Ammon's horn (tissue), 1 donor: ENCODE measurements around the gene GLOD4.
"Not testable (repeated sequence)": the region's sequence is repeated elsewhere in the genome, so short reads cannot be mapped to it uniquely, and the experiment has no call there.

ENCODE experiments used
- DNase-seq: peaks from one replicate; pipeline ENCODE4 v3.0.0-alpha.2; 2016; ENCODE audit warnings: low spot score

The GLOD4 gene

DNA sequence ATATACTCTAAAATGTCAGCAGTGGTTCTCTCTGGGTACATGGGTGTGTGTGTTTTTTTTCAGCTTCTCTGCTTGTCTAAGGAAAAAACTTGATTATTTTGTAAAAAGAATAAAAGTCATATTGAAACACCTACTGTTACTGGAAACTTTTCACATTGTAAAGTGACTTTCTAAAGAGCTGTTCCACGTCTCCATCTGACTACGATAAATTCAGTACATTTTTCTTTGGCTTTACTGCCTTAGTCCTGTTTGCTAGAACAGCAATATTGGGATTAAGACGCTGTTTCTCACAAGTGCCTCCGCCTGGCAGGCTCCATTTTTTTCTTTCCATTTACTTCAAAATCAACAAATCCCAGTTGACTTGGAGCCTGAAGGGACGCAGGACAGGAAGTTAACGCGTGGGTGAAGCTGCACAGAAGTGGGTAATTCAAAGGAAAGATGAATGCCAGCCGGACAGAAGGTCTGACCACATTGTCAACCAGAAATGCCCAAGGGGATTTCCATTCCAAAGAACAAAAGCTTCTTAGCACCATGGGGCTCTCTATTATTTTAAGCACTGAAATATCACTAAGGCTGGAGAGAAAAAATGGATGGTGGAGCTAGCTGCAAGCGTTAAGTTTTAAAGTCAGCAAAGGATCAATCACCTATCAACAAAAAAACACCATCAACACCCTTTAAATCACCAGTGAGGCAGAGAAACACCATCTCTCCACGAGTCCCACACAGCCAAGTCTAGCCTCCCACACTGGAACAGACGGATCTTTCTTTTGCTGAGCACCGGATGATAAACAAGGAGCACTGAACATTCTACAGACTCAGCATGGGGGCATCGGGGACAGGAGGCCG lies 8.4 kb downstream of the GLOD4 start:
- no peak for DNase-seq

DNA sequence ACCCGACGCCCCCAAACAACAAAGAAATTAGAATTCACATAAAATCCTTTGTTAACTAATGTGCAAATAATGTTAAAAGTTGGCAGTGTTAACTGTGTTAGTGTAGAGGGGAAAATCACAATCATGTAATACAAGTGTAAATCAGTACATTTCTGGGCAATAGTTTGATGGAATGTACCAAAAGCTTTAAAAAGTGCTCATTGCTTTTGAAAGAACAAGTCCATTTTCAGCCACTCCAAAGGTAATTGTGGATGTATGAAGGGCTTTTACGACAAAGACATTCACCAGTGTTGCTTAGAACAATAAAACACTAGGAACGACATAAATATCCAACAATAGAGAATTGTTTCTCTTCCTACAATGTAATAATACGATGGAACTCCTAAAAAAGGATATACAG lies 9.1 kb downstream of the GLOD4 start:
- DNase-seq, result no peak

DNA sequence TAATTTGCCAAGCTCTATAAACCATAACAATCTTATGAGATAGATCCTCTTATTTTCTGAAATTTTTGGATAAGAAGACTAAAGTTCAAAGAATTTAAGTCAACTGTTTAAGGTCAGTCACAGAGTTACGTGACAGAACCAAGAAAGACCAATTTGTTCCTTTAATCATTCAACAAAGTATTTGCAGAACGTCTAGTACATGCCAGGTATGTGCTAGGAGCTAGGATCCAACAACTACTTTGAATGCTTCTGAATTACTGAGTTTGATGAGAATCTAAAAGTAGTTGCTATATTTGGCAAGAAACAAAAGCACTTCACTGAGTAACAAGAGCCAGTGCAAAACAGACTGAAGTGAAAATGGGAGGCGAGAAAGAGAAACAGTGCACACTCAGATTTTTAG lies 15.0 kb downstream of the GLOD4 start:
- no peak for DNase-seq

DNA sequence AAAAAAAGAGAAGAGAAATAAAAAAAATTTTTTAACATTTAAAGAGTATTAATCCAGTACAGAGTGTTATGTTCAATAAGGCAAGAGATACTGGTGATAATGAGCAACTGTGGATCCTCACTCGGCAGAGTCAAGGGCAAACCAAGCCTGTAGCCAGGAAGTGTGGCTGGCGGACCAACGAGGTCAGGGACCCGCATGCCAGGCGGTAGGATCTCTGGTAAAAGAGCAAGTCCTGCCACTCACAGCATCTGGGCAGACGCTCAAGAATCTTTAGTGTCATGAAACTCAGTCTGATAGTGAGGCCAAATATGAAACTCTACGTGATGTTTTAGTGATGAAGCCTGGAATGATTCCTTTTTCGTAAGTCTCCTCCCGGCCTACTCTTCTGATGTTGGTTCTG lies 21.7 kb downstream of the GLOD4 start:
- DNase-seq, result no peak

DNA sequence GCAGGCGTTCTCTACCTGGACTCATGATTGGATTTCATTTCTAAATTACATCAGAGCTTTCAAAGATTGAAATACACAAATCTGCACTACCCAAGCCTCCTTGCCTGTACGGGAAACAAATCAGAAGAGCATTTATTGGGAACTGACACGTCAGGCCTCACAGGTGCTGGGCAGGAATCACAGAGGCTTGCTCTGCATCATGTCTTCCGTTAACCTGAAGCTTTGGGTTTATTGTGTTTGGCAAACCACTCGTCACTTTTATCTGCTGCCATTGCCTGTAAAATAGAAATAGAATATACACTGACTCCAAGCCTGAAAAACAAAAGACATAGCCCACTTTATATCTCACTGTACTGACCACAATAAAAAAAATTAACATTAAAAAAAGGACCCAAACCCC lies 22.1 kb downstream of the GLOD4 start:
- DNase-seq, result no peak

DNA sequence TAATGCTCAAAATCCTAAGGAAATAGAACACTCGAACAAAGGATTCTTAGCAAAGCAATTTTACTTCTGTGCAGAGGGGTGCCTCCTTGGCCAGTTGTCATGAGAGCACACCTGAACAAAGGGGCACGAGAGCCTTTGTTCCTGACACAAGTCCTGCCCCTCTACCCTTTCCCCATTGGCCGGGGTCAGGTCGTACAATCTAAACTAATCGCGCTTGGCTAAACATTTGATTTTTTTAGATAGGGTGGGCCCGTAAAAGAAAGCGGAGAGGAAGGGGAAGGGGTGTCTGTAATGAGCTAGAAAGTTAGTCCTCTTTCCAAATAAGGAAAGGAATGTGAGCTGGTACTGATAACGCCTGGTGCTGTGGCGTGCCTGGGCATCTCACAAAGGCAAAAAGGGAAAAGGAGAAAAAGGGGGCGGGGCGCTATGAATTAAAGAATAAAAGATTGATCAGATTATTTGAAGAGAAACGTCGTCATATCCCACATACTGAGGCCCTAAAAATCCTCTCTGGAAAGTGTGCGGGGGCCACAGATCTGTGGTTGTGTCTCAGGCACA lies 26.0 kb downstream of the GLOD4 start:
- not testable (repeated sequence) for DNase-seq

DNA sequence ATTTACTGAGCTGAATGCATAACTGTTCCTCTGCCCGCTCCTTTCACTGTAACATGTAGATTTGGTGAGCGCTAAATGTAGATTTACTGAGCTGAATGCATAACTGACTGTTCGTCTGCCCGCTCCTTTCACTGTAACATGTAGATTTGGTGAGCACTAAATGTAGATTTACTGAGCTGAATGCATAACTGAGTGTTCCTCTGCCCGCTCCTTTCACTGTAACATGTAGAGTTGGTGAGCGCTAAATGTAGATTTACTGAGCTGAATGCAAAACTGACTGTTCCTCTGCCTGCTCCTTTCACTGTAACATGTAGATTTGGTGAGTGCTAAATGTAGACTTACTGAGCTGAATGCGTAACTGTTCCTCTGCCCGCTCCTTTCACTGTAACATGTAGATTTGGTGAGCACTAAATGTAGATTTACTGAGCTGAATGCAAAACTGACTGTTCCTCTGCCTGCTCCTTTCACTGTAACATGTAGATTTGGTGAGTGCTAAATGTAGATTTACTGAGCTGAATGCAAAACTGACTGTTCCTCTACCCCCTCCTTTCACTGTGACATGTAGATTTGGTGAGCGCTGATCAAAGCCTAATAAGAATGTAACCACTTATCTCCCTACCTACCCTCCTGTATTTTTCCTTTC lies 26.6 kb downstream of the GLOD4 start:
- DNase-seq, result not testable (repeated sequence)

DNA sequence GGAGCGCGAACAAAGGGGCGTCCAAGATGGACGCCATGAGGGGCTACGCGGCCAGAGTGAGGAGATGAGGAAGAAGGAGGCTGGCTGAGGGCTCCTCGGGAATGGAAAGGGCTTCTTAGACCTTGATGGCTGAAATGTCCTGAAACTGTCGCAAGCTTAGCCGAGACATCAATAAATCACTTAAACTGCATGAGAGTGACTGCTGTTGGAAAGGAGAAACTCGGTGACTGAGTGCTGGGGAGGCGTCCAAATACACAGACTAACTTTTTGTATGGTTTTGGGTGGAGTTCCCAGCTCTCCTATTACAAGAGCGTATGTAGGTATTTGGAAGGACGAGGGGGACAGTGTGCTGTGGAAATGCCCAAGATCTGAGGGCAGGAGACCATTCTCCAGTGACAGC lies 28.7 kb downstream of the GLOD4 start:
- no peak for DNase-seq

DNA sequence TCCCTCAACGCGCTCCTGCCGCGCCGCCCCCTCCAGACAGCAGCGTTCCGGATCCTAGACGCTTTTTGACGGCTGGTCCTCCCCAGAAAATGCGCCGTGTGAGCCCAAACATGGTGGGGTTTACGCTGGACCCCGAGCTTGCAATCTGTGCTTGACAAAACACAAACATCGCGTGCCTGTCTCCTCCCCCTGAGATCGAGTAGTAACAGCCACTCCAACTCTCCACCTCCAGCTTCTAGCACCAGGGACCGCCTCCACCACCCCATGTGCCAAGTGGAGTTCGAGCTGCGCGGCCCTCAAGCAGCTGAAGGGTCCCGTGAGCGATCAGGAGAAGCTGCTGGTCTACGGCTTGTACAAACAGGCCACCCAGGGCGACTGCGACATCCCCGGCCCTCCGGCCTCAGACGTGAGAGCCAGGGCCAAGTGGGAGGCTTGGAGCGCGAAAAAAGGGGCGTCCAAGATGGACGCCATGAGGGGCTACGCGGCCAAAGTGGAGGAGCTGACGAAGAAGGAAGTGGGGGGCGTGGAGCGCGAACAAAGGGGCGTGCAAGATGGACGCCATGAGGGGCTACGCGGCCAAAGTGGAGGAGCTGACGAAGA lies 29.4 kb downstream of the GLOD4 start:
- peak; percentile 43 for DNase-seq

DNA sequence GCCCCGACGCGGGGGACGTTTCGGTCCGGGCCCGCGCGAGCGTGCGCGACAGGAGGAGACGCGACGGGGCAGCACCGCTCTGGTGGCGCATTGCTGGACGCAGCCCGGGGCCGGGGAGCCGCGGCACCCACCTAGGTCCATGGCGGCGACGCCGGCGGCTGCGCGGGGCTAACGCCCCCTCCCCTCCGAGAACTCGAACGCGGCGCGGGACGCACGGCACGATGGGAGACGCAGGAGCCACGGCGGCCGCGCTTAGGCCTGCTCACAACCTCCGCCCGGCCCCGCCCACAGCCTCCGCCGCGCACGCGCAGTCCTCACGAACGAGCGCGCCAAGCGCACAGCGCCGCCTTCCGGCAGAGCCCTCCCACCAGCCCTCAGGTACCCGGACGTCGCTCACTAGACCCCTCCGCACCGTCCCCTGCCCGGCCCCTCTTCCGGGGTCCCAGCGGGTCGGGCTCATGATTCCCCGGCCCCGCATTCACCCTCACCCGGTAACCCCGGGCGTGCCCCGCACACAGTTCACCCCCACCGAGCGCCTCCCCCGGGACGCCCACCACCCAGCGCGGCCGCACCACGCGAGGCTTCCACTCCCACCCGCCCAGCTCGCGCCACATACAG lies 30.0 kb downstream of the GLOD4 start, which contains the start of gene GEMIN4:
GEMIN4 (minus strand) TSS at position 263 of the 618 bp plus-strand sequence; CDS start at position 141, 122 bp downstream.
- peak; percentile 92 for DNase-seq

DNA sequence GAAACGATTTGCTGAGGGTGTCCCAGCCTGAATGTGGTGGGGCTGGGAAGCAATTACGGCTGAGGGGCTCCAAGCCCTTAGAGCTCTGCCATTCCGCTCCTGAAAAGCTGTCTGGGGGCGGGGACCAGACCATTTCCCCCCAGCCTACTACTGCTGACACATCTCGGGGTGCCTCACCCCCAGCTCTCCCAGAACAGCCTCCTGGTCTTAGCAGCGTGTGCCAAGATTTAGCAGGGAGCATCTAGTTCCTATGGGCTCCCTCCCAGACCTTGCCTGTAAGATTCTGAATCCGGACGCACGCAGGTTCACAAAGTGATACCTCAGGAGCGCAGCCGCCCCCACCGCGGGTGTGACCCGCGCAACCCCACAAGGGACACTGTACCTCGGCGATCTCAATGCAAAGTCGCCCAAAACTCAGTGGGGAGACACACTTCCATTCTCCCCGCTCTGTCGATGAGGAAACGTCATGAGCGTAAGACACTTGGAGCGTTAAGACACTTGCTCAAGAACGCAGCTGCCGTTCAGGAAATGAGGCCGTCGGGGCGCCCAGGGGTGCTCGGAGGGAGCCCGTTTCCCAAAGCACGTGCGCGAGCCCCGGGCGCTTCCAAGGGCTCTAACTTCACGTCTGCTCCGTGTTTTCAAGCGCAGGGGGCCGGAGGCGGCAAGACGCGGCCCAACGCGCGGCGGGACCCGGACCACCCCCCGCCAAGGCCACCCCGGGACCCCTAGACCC lies 30.6 kb downstream of the GLOD4 start:
- no peak for DNase-seq

DNA sequence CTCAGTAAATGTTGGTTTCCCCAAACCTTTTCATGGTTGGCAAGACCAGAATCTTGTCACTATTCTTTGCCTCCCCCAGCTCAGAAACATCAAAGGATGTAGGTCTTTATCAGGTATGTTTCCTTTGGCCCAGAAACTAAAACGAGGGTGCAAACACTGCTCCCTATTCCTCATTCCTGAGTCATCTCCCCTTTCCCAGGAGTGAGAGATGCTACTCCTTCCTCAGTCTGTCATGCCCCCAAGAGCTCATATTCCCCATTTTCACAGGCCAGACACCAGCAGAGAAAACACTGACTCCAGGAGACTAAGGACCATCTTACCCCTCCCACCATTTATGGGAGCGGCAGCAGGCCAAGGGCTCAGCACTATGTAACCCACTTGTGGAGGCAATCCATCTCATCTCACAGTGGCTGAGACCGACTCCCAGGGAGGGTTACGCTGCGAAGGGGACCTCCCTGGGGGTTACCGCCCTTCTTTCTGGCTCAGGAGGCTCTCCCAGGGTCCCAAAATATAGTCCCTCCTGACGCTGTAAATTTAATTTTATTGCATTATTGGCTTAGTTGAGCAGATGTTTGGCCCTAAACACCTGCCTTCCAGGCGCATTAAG lies 31.5 kb downstream of the GLOD4 start:
- no peak for DNase-seq

DNA sequence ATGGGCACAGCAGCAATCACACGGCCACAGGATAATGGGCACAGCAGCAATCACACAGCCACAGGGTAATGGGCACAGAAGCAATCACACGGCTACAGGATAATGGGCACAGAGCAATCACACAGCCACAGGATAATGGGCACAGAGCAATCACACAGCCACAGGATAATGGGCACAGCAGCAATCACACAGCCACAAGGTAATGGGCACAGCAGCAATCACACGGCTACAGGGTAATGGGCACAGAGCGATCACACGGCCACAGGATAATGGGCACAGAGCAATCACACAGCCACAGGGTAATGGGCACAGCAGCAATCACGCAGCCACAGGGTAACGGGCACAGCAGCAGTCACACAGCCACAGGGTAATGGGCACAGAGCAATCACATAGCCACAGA lies 32.7 kb downstream of the GLOD4 start:
- DNase-seq, result not testable (repeated sequence)

DNA sequence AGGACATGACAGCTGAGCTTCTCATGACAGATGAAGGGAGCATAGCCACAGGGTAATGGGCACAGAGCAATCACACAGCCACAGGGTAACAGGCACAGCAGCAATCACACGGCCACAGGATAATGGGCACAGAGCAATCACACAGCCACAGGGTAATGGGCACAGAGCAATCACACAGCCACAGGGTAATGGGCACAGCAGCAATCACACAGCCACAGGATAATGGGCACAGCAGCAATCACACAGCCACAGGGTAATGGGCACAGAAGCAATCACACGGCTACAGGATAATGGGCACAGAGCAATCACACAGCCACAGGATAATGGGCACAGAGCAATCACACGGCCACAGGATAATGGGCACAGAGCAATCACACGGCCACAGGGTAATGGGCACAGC lies 33.5 kb downstream of the GLOD4 start:
- DNase-seq, result not testable (repeated sequence)

DNA sequence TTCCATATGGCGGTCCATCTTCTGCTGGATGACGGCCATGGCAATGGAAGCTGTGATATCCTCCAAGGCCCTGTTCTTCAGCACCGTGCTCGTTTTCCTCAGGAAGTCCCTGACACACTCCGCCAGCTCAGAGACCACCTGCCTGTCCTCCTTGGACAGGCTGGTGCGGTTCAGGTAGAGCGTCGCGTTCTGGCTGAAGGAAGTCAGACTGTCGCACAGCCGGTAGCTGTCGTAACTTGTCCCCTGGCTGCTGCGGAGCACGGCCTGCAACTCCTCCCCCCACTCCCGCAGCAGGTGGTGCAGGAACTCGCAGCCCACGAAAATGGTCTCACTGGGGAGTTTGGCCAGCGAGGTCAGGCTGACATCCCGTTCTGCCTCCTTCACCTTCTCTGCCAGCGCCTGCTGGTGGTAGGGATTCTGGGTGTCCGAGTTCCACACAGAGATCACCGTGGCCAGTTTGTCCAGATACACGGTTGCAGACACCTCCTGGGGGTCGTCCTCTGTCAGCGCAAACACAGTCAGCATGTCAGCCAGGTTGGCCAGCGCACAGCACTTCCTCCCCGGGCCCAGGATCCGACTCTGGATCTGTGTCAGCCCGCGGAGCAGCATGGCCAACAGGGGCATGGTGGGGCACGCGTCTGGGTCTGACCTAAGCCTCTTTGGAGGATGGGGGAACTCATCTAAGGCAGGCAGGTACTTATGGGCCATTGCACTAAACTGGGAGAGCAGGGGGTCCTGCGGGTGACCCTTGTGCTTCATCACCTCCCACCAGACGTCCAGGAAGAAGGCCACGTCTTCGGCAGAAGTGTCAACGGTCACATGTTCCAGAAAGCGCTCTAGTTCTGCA lies 35.1 kb downstream of the GLOD4 start:
- DNase-seq, result no peak

DNA sequence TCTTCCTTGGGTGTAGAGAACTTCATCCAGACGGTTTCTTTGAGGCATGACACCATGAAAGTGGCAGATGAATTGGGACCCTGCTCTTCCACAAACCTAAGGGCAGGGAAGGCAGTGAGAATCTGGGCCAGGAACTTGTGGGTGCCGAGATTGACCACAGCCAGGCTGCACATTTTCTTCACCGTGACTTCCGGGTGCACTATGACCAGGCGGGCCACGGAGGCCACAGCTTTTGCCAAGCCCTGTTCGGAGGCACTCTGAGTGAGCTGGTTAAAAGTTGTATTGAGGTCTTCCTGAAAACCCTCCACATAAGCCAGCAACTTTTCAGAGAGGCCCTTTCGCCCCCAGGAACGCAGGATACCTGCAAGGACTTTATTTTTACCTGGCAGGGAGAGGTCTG lies 35.9 kb downstream of the GLOD4 start:
- no peak for DNase-seq

DNA sequence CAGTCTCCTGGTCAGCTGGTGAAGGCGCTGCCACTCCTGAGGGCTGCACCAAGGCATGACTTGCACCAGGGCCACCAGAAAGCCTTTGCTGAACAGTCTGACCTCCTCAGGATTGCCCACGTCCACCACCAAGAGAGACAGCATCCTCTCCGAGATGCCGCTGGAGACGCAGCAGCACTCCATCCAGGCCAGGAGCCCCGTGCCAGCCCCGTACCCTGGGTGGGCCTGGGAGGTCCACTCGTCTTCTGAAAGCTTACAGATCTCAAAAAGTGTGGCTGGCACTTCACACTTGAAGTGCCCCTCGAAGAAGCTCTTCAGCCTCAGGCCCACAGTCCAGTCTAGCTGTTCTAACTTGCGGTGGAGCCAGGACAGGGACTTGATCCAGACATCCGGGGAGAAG lies 36.7 kb downstream of the GLOD4 start:
- DNase-seq, result no peak

DNA sequence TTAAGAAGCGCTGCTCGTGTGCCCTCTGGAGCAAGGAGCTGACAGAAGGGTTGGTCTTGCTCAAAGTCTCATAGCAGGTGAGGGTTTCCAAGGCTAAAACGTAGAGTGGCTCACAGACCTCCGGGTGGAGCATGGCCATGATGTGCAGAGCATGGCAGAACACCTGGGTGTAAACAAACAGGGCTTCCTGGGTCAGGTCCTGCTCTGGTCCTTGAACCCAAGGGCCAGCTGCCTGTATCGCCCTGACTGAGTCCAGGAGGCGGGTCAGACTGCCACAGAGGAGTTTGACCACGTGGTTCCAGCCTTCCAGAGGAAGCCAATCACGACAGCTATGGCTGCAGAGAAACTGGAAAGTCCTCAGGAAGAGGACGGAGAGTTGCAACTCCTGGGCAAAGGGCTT lies 37.1 kb downstream of the GLOD4 start:
- no peak for DNase-seq

DNA sequence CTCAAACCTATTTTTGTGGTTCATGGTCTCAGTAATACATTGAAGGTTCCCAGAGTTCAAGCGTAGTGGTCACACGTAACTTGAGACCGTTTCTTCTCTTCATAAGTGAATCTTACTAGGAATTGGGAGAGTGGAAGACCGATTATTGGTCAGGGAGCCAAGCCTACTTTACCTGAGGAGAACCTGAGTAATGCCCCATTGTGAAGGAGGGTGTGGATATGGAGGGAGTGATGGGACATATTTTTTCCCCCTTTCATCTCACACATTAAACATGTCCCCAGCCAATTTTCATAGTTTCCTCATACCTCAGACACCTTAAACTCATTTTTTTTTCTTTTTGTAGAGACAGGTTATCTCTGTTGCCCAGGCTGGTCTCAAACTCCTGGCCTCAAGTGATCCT lies 38.9 kb downstream of the GLOD4 start:
- DNase-seq, result no peak

DNA sequence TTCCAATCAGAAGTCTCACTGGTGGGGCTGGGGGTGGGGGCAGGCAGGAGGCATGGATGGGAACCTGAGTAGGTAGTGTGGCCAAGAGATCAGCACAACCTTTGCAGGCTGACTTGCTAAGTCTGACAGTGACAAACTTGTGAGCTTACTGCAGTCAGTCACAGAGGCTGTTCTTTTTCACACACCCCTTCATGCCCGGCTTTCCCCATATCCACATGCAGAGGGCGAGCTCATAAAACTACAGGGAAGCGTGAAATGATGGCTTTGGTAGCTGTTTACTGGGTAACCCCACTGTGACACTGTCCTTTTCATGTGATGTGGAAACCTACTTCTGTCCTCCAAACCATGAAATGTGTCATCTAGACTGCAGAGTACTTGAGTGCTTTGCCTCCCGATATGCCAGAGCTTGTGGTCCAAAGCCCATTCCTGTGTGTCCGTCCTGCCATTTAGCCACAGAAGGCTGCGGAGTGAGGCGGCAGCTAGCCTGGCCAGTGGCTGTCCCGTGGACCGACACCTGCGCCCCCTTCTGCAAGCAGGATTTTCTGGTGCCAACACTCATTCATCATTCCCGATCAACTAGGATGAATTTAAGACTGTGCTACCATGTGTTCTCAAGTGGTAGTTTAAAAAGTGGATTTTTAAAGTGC lies 39.8 kb downstream of the GLOD4 start:
- no peak for DNase-seq
